ENCODE results near the gene LRP2. TPM values are rescaled to one million over a fixed set of nuclear protein-coding genes. Genes with fewer than 3 reads are reported as not detected.

The LRP2 gene
- total RNA-seq, 2 donors from 2014 or later = not detected

DNA sequence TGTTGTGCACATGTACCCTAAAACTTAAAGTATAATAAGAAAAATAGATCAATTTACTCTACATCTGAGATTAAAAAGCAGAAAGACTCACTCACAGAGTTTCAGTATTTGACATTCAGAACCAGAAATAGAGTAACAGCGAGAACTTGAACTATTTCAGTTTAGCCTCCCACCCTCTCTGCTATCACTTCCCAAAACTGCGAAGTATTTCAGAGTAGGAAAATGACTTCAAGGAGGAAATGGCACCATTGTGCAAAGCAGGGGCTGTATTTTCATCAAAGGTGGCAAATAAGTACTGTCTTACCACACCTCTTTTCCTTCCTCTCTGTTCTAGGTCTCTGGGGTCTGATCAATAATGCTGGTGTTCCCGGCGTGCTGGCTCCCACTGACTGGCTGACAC is 279.3 kb downstream of the LRP2 start:
- intact Hi-C loops (cut with DNase I, micrococcal nuclease) = no loop called here
- no peak for ATAC-seq
- no peak for DNase-seq

GRCh38 chr2:169081551-169081950 is 280.8 kb downstream of the LRP2 start:
- ATAC-seq (no peak), DNase-seq (no peak)
- intact Hi-C loops (cut with DNase I, micrococcal nuclease) = no loop called here

- intact Hi-C loops (cut with DNase I, micrococcal nuclease) = no loop called here
- DNase-seq = no peak
- peak; percentile 53 for ATAC-seq
Observed at GRCh38 chr2:169080250-169081069, 281.9 kb downstream of the LRP2 start.

DNA sequence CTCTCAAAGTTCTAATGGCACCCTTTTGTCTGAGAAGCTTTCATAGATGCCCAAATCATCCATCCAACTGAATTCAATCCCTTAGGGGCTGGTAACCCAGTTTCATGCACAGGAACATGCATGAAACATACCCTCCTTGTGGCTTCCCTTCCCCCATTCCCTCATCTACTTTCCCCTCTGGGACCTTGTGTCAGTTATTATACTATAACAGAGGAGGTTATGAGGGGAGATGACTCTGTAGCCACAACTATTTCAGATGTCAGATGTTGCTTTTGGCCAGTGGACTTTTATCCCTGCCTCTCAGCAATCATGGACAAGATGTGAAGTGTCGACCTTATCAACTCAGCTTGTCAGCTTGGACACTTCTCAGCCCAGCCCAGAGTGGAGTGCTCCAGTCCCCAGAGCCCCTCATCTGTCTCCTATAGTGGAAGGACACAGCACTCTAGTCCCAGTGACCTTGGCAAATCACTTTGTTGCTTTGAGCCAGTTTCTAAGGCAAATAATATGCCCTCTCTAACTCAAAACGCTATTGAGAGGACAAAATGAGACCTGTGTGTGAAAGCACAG is 284.6 kb downstream of the LRP2 start:
- intact Hi-C loops (cut with DNase I, micrococcal nuclease) = no loop called here
- DNase-seq (no peak), ATAC-seq (no peak)

Other genes starting within 250 kb of the LRP2 start
- 1 to 10 TPM; 1.4 to 2.6 TPM for gene BBS5, start 117.0 kb upstream of the LRP2 start, total RNA-seq
- gene KLHL41, start 147.2 kb upstream of the LRP2 start, total RNA-seq = under 1 TPM in 1 of 2 donors, not detected in 1; 0.25 TPM
- gene FASTKD1, start 211.3 kb upstream of the LRP2 start, total RNA-seq = 10 to 100 TPM; 65.8 to 69.2 TPM
- 10 to 100 TPM; 46.9 to 50.5 TPM for gene PPIG, start 221.8 kb upstream of the LRP2 start, total RNA-seq